ENCODE data around the gene MMD. TPM values are rescaled to one million over a fixed set of nuclear protein-coding genes. Genes with fewer than 3 reads are reported as not detected.

The MMD gene
- total and polyA plus RNA-seq, 3 experiments from 2014 or later: 7.9 to 19.1 (median 16.0) TPM

- Mint-ChIP-seq H3K27ac (no peak overlapping the region), H3K36me3 (no peaks in the 10 kb centered on the region), H3K4me3 (no peak overlapping the region), H3K27me3 (peaks cover 3 to 4% of the 10 kb centered on the region in 2 donors), H3K9me3 (no peaks in the 10 kb centered on the region), H3K4me1 (peaks cover 0 to 5% (median 3%) of the 10 kb centered on the region in 3 donors)
- POLR2A ChIA-PET: no interaction called here
- no peak for DNase-seq
- Histone ChIP-seq H3K27me3 (ENCODE audit: insufficient read depth, low read length, poor library complexity, severe bottlenecking) (no peaks in the 10 kb centered on the region), H3K9me3 (ENCODE audit: low read length) (no peaks in the 10 kb centered on the region), H3K36me3 (ENCODE audit: insufficient read depth, low read length) (no peaks in the 10 kb centered on the region), H3K4me1 (ENCODE audit: insufficient read depth, low read length) (no peaks in the 10 kb centered on the region), H3K27ac (ENCODE audit: low read depth, low read length) (no peak overlapping the region), H3K4me3 (ENCODE audit: low read length) (no peak overlapping the region)
- CTCF ChIA-PET: interaction anchor here (3.5 kb wide), 1 partner anchor 361 kb away, joined by 13 read pairs; no protein-coding TSS in a partner anchor
These were observed 67.6 kb downstream of the MMD start for GRCh38 chr17:55354010-55354409.

- Histone ChIP-seq H3K36me3 (ENCODE audit: insufficient read depth, low read length) (no peaks in the 10 kb centered on the region), H3K4me3 (ENCODE audit: low read length) (no peak overlapping the region), H3K9me3 (ENCODE audit: low read length) (no peaks in the 10 kb centered on the region), H3K4me1 (ENCODE audit: insufficient read depth, low read length) (no peaks in the 10 kb centered on the region), H3K27me3 (ENCODE audit: insufficient read depth, low read length, poor library complexity, severe bottlenecking) (no peaks in the 10 kb centered on the region), H3K27ac (ENCODE audit: low read depth, low read length) (no peak overlapping the region)
- H3K9me3 Mint-ChIP-seq: peaks cover 0 to 4% (median 0%) of the 10 kb centered on the region in 5 donors
- ChIA-PET POLR2A (no interaction called here), CTCF (interaction anchor here (1.2 kb wide), 1 partner anchor 358 kb away, joined by 4 read pairs; no protein-coding TSS in a partner anchor)
- peaks cover 0 to 2% of the 10 kb centered on the region in 2 donors for H3K27me3 Mint-ChIP-seq
- DNase-seq: no peak
- peaks cover 5 to 11% (median 11%) of the 10 kb centered on the region in 3 donors for H3K4me1 Mint-ChIP-seq
- no peaks in the 10 kb centered on the region for H3K36me3 Mint-ChIP-seq
- no peak overlapping the region for H3K4me3 Mint-ChIP-seq
- H3K27ac Mint-ChIP-seq: no peak overlapping the region
These were observed 70.4 kb downstream of the MMD start for GRCh38 chr17:55351226-55351625.

GRCh38 chr17:55350825-55351205 is 70.8 kb downstream of the MMD start:
- no peaks in the 10 kb centered on the region for H3K36me3 Mint-ChIP-seq
- Histone ChIP-seq H3K27ac (ENCODE audit: low read depth, low read length) (no peak overlapping the region), H3K4me1 (ENCODE audit: insufficient read depth, low read length) (no peaks in the 10 kb centered on the region), H3K27me3 (ENCODE audit: insufficient read depth, low read length, poor library complexity, severe bottlenecking) (no peaks in the 10 kb centered on the region), H3K36me3 (ENCODE audit: insufficient read depth, low read length) (no peaks in the 10 kb centered on the region), H3K9me3 (ENCODE audit: low read length) (no peaks in the 10 kb centered on the region), H3K4me3 (ENCODE audit: low read length) (no peak overlapping the region)
- peaks cover 0 to under 1% of the 10 kb centered on the region in 2 donors for H3K27me3 Mint-ChIP-seq
- peaks cover 0 to 4% (median 0%) of the 10 kb centered on the region in 5 donors for H3K9me3 Mint-ChIP-seq
- H3K27ac Mint-ChIP-seq: peak overlapping the region in 1 of 8 donors; percentile 1
- POLR2A ChIA-PET: no interaction called here
- DNase-seq: no peak
- CTCF ChIA-PET: interaction anchor here (1.2 to 4.6 kb wide), 2 partner anchors 357 kb away, joined by 4 to 34 read pairs; no protein-coding TSS in a partner anchor
- no peak overlapping the region for H3K4me3 Mint-ChIP-seq
- peaks cover 5 to 11% (median 11%) of the 10 kb centered on the region in 3 donors for H3K4me1 Mint-ChIP-seq

GRCh38 chr17:55348749-55349354 is 72.8 kb downstream of the MMD start:
- ChIA-PET CTCF (interaction anchor here (1.1 to 4.6 kb wide), 3 partner anchors 13 to 355 kb away, joined by 3 to 34 read pairs (median 9); no protein-coding TSS in a partner anchor), POLR2A (no interaction called here)
- H3K27ac Mint-ChIP-seq: peak overlapping the region in 1 of 8 donors; percentile 69
- Histone ChIP-seq H3K4me3 (ENCODE audit: low read length) (no peak overlapping the region), H3K27me3 (ENCODE audit: insufficient read depth, low read length, poor library complexity, severe bottlenecking) (no peaks in the 10 kb centered on the region), H3K9me3 (ENCODE audit: low read length) (no peaks in the 10 kb centered on the region), H3K27ac (ENCODE audit: low read depth, low read length) (no peak overlapping the region), H3K4me1 (ENCODE audit: insufficient read depth, low read length) (peaks cover 10% of the 10 kb centered on the region), H3K36me3 (ENCODE audit: insufficient read depth, low read length) (no peaks in the 10 kb centered on the region)
- H3K27me3 Mint-ChIP-seq: no peaks in the 10 kb centered on the region
- H3K4me1 Mint-ChIP-seq: peaks cover 12 to 30% (median 29%) of the 10 kb centered on the region in 3 donors
- H3K4me3 Mint-ChIP-seq: peak overlapping the region in 4 of 7 donors; percentile 6 to 63 (median 40)
- peaks cover 0 to 4% (median 0%) of the 10 kb centered on the region in 3 donors for H3K36me3 Mint-ChIP-seq
- DNase-seq: peak; percentile 3 to 50 (median 17)
- H3K9me3 Mint-ChIP-seq: peaks cover 0 to 4% (median 0%) of the 10 kb centered on the region in 5 donors

- no peak overlapping the region for H3K4me3 Mint-ChIP-seq
These were observed 74.3 kb downstream of the MMD start for GRCh38 chr17:55347341-55347740.

GRCh38 chr17:55346658-55347057 is 75.0 kb downstream of the MMD start:
- Histone ChIP-seq H3K27me3 (ENCODE audit: insufficient read depth, low read length, poor library complexity, severe bottlenecking) (no peaks in the 10 kb centered on the region), H3K36me3 (ENCODE audit: insufficient read depth, low read length) (no peaks in the 10 kb centered on the region), H3K27ac (ENCODE audit: low read depth, low read length) (no peak overlapping the region), H3K4me3 (ENCODE audit: low read length) (no peak overlapping the region), H3K9me3 (ENCODE audit: low read length) (no peaks in the 10 kb centered on the region), H3K4me1 (ENCODE audit: insufficient read depth, low read length) (peaks cover 13% of the 10 kb centered on the region)
- POLR2A ChIA-PET: no interaction called here
- Mint-ChIP-seq H3K36me3 (peaks cover 0 to 4% (median 0%) of the 10 kb centered on the region in 3 donors), H3K9me3 (peaks cover 0 to 4% (median 0%) of the 10 kb centered on the region in 5 donors), H3K4me1 (peaks cover 19 to 48% (median 44%) of the 10 kb centered on the region in 3 donors), H3K27ac (no peak overlapping the region), H3K4me3 (no peak overlapping the region), H3K27me3 (no peaks in the 10 kb centered on the region)
- CTCF ChIA-PET: interaction anchor here (1.4 to 4.6 kb wide), 2 partner anchors 9 to 352 kb away, joined by 9 to 34 read pairs; no protein-coding TSS in a partner anchor
- DNase-seq: no peak

More at GRCh38 chr17:55347341-55347740, 74.3 kb downstream of the MMD start:
- Histone ChIP-seq H3K27me3 (ENCODE audit: insufficient read depth, low read length, poor library complexity, severe bottlenecking) (no peaks in the 10 kb centered on the region), H3K4me1 (ENCODE audit: insufficient read depth, low read length) (peaks cover 13% of the 10 kb centered on the region), H3K4me3 (ENCODE audit: low read length) (no peak overlapping the region), H3K27ac (ENCODE audit: low read depth, low read length) (no peak overlapping the region), H3K9me3 (ENCODE audit: low read length) (no peaks in the 10 kb centered on the region), H3K36me3 (ENCODE audit: insufficient read depth, low read length) (no peaks in the 10 kb centered on the region)
- POLR2A ChIA-PET: no interaction called here
- Mint-ChIP-seq H3K36me3 (peaks cover 0 to 4% (median 0%) of the 10 kb centered on the region in 3 donors), H3K4me1 (peaks cover 19 to 45% (median 42%) of the 10 kb centered on the region in 3 donors), H3K27ac (no peak overlapping the region), H3K27me3 (no peaks in the 10 kb centered on the region), H3K9me3 (peaks cover 0 to 4% (median 0%) of the 10 kb centered on the region in 5 donors)
- CTCF ChIA-PET: interaction anchor here (0.9 to 4.6 kb wide), 7 partner anchors 9 to 359 kb away, joined by 3 to 34 read pairs (median 3); no protein-coding TSS in a partner anchor
- no peak for DNase-seq

GRCh38 chr17:55345132-55345531 is 76.5 kb downstream of the MMD start:
- Mint-ChIP-seq H3K4me3 (no peak overlapping the region), H3K27ac (peak overlapping the region in 2 of 8 donors; percentile 24 to 81)
- POLR2A ChIA-PET: no interaction called here

GRCh38 chr17:55344514-55344997 is 77.1 kb downstream of the MMD start:
- Mint-ChIP-seq H3K27ac (peak overlapping the region in 7 of 8 donors; percentile 24 to 81 (median 50)), H3K9me3 (peaks cover 0 to 7% (median 0%) of the 10 kb centered on the region in 5 donors), H3K4me1 (peaks cover 19 to 59% (median 52%) of the 10 kb centered on the region in 3 donors), H3K4me3 (peak overlapping the region in 1 of 7 donors; percentile 10), H3K27me3 (peaks cover 1 to 12% of the 10 kb centered on the region in 2 donors), H3K36me3 (peaks cover 0 to 4% (median 1%) of the 10 kb centered on the region in 3 donors)
- H3K36me3 ChIP-seq (ENCODE audit: insufficient read depth, low read length): no peaks in the 10 kb centered on the region
- H3K9me3 ChIP-seq (ENCODE audit: low read length): no peaks in the 10 kb centered on the region
- no peaks in the 10 kb centered on the region for H3K27me3 ChIP-seq (ENCODE audit: insufficient read depth, low read length, poor library complexity, severe bottlenecking)
- CTCF ChIA-PET: no interaction called here
- H3K4me1 ChIP-seq (ENCODE audit: insufficient read depth, low read length): peaks cover 13% of the 10 kb centered on the region
- DNase-seq: no peak
- H3K4me3 ChIP-seq (ENCODE audit: low read length): no peak overlapping the region
- POLR2A ChIA-PET: no interaction called here
- H3K27ac ChIP-seq (ENCODE audit: low read depth, low read length): peak overlapping the region; percentile 36

More at GRCh38 chr17:55345132-55345531, 76.5 kb downstream of the MMD start:
- H3K9me3 Mint-ChIP-seq: peaks cover 0 to 6% (median 0%) of the 10 kb centered on the region in 5 donors
- no peak for DNase-seq
- H3K36me3 ChIP-seq (ENCODE audit: insufficient read depth, low read length): no peaks in the 10 kb centered on the region
- peaks cover 13% of the 10 kb centered on the region for H3K4me1 ChIP-seq (ENCODE audit: insufficient read depth, low read length)
- peak overlapping the region; percentile 36 for H3K27ac ChIP-seq (ENCODE audit: low read depth, low read length)
- peaks cover 19 to 53% (median 49%) of the 10 kb centered on the region in 3 donors for H3K4me1 Mint-ChIP-seq
- CTCF ChIA-PET: no interaction called here
- peaks cover 0 to 4% (median 0%) of the 10 kb centered on the region in 3 donors for H3K36me3 Mint-ChIP-seq
- no peaks in the 10 kb centered on the region for H3K27me3 ChIP-seq (ENCODE audit: insufficient read depth, low read length, poor library complexity, severe bottlenecking)
- peaks cover 0 to 7% of the 10 kb centered on the region in 2 donors for H3K27me3 Mint-ChIP-seq
- H3K9me3 ChIP-seq (ENCODE audit: low read length): no peaks in the 10 kb centered on the region
- no peak overlapping the region for H3K4me3 ChIP-seq (ENCODE audit: low read length)
